ENCODE results near the gene EIF6.

DNA sequence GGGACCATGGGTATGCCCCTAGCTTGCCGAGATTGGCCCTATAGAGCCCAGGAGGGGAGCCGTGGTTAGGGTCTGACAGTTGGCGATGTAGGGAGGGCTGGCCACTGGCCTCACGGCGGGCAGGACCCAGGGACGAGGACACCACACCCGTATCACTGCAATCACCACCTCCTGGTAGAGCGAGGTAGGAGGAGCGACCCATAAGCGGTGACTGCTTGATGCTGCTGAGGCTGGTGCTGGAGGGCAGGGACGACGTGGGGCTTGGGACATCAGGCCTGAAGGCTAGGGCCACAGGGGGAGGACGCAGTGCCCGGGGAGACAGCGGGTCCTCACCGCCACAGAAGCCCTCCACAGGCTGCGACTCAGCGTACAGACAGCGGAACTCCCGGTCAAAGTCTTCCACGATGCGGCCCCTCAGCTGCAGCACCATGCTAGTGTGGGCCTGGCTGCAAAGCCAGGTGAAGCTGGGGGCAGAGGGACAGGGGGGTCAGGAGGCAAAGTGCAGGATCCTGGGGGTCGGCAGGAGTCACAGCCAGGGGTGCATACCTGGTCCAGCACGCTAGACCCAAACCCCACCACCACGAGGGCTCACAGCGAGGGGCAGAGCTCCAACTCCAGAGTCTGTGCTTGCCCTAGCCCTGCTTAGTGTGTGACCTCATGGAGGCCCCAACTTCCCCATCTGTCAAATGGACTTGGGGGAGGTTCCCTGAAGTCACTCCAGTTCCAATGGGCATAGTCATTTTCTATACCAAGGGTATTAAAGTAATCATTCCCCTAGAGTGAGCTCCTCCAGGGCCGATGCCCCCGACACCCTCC is 3.1 kb upstream of the EIF6 start:
- TF ChIP-seq, protein P1, sequence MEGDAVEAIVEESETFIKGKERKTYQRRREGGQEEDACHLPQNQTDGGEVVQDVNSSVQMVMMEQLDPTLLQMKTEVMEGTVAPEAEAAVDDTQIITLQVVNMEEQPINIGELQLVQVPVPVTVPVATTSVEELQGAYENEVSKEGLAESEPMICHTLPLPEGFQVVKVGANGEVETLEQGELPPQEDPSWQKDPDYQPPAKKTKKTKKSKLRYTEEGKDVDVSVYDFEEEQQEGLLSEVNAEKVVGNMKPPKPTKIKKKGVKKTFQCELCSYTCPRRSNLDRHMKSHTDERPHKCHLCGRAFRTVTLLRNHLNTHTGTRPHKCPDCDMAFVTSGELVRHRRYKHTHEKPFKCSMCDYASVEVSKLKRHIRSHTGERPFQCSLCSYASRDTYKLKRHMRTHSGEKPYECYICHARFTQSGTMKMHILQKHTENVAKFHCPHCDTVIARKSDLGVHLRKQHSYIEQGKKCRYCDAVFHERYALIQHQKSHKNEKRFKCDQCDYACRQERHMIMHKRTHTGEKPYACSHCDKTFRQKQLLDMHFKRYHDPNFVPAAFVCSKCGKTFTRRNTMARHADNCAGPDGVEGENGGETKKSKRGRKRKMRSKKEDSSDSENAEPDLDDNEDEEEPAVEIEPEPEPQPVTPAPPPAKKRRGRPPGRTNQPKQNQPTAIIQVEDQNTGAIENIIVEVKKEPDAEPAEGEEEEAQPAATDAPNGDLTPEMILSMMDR (conservative IDR thresholded peaks at IDR 0.05; ENCODE audit: low read length) = no peak
- no peak for TF ChIP-seq EZH2phosphoT487 (IDR thresholded peaks at IDR 0.05; ENCODE audit: borderline replicate concordance, low read depth, low read length)
